Stromal cell of bone marrow (primary cell): ENCODE results near the gene SLN.
"Not testable (repeated sequence)": the region's sequence is repeated elsewhere in the genome, so short reads cannot be mapped to it uniquely, and the experiment has no call there.

ENCODE experiments used
- DNase-seq: peaks from one replicate; pipeline ENCODE4 v3.0.0-alpha.2; 2012; ENCODE audit warnings: low read depth

The SLN gene

DNA sequence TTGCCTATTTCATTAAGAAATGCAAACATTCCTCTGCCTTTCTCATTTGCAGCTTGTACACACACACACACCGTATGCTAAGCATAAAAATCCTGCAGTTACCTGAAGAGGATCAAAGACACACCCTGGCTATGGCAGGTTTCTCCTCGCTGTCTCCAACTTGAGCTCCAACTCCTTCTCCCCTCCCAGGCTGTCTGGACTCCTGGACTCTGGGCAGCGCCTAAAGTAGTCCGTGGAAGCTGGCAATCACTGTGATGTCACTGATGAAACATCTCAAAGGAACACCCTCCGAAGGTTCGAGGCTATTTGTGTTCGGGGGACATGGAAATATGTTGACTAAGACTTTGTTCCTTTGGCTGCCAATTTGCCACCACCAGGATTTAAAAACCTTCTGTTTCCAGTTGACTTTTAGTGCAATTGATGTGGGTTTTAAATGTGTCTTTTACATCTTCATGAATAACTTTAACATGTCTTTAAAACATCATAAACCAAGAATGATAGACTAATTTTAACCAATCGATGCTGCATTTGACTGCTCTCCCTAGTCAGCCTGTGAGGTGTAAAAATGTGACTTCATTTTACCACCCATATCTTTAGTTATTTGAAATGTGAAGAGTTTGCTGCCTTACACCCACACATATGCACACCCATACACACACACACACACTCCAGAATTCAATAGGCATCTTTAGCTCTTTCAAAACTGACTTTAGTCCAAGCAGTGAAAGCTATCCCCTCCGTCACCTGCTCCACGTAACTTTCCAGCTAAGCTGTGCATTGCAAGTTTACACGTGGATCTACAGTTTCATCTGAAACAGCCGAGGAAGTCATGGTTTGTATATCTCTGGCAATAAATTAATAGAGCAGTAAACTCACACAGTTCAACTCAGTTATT, at the start of gene SLN:
SLN (minus strand) TSS at position 196 of the 895 bp plus-strand sequence.
- no peak for DNase-seq

DNA sequence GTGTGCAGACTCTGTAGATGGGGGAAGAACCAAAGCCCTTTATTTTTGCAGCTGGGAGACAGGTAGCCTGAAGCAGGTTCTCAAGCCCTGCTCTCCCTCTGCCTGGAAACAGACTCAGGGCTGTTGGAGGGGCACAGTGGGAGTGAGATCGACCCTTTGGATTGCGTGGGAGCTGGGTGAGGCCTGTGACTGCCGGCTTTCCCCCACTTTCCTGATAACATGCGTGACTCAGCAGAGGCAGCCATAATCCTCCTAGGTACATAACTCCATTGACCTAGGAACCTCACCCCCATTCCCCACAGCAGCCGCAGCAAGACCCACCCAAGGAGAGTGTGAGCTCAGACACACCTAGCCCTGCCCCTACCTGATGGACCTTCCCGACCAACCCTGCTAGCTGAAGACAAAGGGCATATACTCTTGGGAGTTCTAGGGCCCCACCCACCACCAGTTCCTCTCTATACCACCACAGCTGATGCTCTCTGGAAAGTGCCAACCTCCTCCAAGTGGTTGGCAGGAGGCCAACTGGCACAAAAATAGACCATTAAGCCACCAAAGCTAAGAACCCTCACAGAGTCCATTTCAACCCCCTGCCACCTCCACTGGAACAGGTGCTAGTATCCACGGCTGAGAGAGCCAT, 47.0 kb upstream of the SLN start:
- not testable (repeated sequence) for DNase-seq

DNA sequence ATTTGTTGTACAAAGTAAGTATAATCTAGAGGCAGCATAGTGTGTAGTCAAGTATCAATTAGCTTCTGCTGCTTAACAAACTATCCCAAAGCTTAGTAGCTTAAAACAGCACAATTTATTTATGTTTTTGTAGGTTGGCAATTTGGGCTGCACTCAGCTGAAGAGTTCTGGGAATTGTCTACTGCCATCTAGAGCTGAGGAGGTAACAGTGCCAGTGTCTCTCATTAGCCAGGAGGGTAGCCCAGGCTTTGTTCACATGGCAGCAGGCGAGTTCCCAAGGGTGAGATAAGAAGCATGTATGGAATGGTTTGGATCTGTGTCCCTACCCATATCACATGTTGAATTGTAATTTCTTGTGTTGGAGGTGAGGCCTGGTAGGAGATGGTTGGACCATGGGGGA, 45.8 kb upstream of the SLN start:
- no peak for DNase-seq

DNA sequence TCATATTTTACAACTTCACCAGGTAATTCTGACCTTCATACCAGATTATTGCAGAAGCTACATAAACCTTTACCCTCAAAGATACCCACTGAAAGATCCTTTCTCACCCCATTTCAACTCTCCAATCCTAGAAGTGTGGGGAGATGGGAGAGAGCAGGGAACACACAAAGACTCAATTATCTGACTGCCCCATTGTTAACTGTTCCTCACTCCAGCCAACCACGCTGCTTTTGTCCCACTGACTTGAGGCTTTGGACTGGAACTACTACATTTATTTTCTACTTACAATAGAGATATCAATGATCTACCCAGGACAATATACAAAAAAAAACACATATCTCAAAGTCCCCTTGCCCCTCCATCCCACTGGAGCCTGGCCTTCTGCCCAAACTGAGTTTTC, 44.7 kb upstream of the SLN start:
- no peak for DNase-seq

DNA sequence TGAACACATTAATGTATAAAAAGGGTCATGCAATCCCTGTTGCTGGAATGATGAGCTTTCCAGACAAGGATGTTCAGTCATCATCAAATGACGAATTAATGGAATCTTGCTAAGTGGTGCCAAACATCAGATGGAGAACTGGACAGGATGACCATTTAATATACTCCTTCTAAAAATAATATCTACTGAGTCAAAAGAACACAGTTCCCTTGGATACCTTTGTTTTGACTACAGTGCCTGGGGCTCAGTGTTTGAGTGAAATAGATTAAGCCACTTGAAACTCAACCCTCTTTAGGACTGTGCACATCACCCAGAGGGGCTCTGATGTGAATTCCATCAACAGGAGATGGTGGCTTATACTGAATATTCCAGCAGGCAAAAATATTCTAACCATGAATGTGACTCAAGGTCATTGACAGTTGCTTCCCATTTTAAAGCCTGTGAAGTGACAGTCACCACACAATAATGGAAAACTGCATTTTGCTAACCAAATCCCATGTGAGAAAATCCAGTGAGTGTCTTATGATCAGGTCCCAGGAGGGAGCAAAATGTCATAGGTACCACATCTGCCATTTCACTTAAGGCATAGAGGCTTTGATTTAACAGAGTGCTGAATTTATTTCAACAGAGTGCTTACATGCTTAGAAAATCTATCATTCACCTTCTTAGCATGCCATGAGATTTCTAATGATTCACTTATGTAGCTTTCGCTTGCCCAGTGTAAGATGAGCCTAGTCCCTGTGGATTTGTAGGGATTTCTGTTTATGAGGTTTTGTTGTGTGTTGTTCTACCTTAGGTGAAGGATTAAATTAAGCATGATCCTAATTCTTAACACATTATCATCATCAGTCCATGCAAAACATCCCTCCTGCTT, 41.3 kb upstream of the SLN start:
- DNase-seq, result no peak

DNA sequence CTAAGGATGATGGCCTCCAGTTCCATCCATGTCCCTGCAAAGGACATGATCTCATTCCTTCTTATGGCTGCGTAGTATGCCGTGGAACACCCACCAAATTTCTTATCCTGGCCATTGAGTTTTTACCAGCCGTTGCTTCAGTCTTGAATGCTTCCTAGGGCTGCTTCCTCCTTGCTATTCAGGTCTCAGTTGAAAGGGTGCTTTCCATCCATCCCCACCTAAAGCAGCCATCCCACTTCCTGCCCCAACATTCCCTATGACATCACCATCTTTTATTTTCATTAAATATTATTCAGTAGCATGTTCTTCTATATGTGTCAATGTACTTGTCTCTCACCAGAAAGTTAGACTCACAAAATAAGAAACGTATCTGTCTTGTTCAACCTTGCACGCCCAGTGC, 40.7 kb upstream of the SLN start:
- no peak for DNase-seq

DNA sequence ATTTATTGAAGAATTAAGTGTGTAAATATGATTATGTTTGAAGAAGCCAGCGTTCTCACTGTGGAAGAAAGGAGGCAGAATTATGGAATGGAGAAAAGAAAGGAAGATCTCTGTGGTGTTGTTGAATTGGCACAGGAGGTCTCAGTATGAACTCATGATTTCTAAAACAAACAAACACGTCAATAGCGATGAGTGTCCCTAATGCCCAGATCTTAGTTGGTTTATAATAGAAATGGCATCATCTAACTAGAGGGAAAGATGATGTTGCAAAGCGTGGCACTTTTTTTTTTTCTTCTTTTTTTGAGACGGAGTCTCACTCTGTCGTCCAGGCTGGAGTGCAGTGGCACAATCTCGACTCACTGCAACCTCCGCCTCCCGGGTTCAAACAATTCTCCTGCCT, 39.2 kb upstream of the SLN start:
- DNase-seq, result no peak

DNA sequence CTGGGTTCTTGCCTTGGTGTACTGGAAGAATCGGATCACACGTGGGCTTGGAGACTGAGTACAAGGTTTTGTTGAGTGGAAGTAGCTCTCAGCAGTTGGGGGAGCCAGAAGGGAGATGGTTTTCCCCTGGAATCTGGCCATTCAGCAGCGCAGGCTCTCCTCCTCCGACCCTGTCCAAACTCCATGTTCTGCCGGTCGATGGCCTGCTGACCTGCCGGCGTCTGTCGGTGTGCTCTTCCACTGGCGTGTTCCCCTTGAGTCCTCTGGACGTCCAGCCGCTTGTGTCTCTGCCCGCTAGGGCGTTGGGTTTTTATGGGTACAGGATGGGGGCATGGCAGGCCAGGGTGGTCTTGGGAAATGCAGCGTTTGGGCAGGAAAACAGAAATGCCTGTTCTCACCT, 38.5 kb upstream of the SLN start:
- DNase-seq, result no peak

DNA sequence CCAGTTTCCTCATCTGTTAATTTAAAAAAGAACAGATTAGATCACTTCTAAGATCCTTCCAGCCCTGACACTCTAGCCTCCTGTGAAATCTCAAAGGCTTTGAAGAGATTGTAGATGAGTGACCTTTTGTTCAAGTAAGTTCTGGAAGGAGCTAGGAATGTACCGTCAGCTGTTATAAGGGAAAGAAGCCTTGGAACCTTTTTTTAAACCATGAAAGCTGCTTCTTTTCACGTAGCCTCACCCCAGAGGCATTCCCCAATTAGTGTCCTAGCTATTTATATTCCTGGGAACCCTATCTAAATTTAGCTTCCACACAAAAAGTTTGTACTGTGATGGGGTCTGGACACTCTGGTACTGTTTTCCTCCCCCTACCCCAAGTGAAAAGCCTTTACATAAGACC, 35.8 kb upstream of the SLN start:
- DNase-seq, result no peak

DNA sequence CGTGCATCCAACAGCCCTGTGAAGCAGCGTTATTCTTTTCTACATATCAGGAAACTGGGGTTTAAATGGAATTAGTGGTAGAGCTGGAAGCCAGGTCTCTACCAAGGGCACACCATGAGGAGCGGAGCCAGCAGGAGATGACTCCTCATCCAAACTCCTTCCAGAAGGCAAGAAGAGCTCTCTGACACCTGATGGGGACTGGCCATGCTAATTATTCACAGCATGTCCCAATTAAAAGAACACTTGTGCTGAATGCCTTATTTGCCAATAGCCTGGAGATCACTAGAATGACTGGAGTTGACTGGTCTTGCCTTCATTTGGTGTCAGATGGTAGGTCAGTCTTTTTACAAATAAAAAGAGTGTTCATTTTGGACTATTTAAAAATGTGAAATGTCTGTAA, 32.9 kb upstream of the SLN start:
- no peak for DNase-seq

DNA sequence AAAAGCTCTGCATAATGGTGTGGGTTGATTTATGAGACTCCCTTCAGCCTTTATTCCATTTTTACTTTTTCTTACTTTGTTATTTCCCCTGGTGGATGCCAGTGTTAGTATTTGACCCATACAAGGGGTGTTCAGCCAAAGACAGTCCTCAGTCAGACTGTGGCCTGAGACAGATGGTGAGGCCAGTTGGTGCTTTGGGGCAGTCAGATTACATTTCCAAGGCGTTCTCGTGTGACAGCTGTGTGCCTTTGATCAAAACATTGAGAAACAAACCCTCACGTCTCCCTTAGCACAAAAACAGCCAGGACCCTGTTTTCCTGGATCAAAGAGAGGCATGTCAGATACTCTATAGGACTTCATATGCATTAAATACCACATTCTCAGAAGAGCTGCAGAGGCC, 31.3 kb upstream of the SLN start:
- DNase-seq, result no peak

DNA sequence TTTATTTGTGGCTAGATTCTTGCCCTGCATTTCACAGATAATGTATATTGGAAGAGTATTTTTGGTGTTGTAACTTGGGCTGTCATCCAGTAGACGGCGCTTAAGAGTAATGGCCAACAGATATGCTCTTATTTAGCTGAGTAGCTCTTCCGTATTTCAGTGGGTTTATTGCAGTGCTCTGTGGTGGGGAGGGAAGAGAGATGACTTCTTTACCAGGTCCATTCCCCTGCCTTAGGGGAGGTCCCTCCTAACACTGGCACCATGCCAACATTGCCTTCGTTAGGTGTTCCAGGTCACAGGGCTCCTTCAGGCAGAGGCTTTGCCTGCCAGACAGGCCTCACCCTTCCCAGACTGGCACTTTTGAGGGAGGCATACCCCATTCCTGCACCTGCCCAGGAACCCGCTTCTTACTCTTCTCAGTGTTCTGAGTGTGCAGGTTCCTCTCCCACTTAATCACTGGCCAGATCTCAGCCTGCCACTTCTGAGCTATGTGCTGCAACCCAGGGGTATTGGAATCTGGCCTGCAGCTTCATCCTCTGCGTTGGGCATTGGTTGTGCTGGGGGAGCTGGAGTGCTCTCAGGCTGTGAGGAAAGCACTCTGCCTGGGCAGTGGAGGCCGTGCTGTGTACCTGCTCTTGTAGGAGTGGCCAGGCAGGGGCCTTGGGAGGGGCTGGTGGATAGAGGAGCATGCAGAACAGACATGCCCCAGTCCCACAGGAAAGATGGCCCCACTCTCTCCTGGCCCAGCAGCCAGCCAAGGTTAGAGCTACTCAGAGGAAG, 29.4 kb upstream of the SLN start:
- DNase-seq, result no peak

DNA sequence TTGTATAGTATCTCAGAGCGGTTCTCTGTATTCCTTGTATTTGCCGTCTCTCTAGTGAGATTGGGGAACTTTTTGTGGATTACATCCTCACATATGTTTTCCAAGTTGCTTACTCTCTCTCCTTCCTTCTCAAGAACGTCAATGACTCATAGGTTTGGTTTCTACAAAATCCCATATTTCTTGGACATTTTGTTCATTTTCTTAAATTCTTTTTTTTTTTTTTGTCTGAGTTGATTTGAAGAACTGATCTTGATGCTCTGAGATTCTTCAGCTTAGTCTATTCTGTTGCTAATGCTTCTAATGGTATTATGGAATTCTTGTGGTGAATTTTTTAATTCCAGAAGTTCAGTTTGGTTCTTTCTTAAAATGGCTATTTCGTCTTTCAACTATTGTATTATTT, 28.4 kb upstream of the SLN start:
- DNase-seq, result no peak

DNA sequence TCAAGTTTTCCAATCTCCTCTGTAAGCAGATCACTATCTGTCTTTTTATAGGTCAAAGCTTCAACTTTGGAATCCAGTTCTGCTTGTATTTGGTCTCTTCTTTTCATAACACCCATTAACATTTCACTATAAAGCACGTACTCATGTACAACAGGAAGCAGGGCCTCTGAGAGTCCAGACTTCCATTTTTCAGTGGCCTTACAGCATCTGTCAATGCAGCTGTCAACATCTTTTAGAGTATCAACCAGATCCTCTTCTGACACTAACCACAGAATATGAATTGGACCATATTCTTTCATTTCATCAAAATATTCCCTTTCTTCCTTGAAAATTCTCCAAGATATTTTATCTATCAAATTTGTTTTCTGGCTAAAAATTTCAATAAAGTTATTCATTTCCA, 24.7 kb upstream of the SLN start:
- DNase-seq, result no peak

DNA sequence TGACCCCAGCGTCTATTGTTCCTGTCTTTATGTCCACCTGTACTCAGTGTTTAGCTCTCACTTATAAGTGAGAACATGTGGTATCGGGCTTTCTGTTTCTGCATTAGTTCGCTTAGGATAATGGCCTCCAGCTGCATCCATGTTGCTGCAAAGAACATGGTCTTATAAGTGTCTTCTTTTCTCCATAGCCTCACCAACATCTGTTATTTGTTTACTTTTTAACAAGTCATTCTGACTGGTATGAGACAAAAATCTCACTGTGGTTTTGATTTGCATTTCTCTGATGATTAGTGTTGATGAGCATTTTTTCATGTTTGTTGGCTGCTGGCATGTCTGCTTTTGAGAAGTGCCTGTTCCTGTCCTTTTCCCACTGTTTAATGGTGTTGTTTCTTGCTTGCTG, 21.7 kb upstream of the SLN start:
- no peak for DNase-seq

DNA sequence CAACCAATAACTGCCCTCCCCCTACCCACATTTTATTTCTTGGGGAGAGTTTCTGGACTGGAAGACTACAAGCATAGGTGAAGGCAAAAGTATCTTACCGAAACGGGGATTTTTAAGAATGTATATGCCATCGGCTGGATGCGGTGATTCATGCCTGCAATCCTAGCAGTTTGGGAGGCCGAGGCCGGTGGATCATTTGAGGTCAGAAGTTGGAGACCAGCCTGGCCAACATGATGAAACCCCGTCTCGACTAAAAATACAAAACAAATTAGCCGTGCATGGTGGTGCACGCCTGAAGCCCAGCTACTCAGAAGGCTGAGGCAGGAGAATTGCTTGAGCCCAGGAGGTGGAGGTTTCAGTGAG, 20.8 kb upstream of the SLN start:
- DNase-seq, result no peak

DNA sequence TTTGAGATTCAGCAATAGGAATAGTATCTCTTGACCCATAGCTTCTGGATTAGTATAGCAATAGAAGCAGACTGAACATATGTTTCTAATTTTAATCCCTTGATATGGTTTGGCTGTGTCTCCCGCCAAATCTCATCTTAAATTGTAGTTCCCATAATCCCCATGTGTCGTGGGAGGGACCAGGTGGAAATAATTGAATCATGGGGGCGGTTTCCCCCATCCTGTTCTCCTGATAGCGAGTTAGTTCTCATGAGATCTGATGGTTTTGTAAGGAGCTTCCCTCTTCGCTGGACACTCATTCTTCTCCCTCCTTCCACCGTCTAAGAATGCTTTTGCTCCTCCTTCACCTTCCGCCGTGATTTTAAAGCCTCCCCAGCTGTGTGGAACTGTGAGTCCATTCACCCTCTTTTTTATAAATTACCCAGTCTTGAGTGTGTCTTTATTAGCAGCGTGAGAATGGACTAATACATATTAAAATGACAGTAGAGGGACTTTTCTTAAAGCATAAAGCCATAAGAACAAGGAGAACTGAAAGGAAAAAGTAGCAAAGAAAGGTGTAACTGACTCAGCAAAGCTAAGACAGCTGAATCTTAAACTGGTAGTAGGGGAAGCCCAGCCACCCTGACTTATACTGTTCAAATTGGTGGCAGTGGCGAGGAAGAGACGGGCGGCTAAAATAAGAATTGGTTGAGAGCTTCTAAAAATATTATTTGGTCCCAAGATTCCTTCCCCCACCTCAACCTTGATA, 20.3 kb upstream of the SLN start:
- DNase-seq, result no peak

DNA sequence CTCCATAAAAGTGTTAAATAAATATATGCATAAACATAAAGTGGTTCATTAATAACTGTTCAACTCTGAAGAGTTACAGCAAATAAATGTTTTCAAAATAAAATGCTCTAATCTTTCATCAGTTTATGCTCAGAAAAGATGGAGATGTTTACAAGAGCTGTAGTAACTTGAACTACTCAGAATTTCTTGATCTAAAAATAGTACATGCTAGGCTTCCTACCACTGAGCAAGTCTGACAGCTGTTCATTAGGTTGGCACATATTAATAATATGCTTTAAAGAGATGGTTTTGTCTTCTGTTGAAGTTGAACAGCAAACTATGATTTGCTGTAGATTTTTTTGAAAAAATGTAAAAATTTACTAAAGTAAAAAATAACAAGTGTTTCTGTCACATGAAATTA, 10.8 kb upstream of the SLN start:
- DNase-seq, result no peak

DNA sequence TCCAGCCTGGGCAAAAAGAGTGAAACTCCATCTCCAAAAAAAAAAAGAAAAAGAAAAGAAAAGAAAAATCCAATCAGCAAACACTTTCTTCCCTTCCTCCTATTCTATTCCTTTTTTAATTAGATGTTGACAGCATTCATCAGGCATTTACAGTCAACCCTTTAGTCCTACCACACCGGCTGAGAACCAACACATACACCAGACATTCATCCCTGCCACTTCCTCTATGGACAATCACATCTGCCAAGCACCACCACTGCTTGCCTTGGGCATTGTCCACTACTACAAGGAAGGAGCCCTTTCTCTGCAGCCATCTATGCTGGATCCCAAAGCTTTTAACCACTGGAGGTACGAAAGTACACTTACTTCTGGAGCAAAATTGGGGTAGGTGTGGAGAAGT, 9.4 kb upstream of the SLN start:
- no peak for DNase-seq

DNA sequence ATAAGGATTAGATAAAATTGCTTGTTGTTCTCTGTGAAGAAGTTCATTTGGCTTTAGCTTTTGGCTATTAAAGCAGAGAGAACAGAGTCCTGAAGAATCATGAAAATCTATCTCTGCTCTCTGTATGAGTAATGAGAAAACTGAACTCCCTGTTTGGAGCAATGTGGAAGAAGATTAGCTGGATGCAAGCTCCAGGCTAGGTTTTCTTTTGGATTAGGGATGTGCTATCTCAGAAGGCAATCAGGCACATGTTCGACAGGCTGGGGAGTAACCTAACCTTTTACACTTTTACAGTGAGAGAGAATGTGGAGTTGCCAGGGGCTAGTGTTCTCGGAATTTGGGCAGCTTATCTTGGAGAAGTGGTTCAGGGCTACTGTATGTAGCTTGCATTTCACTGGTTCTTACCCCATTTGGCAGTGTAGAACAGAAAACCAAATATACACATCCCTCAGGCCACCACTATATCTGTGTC, 8.5 kb upstream of the SLN start:
- DNase-seq, result no peak
